HEK293 (cell line): ENCODE results near the gene CENPT.

Experiments
- CTCF ChIA-PET: fragments of 350-600 bp; formaldehyde crosslinking; extraction: SDS; loops from one replicate; lab custom pipeline; 2021; ENCODE audit warnings: antibody characterized with exemption; lab: Yijun Ruan, JAX
- POLR2A ChIA-PET: fragments of 300-600 bp; formaldehyde crosslinking; extraction: SDS; loops from one replicate; lab custom pipeline; 2020; ENCODE audit warnings: antibody characterized with exemption, inconsistent platforms; lab: Yijun Ruan, JAX
- H3K27ac ChIP-seq: fragments of 200-500 bp; sonication (Bioruptor generic); 2 replicates; pipeline ENCODE4 v1.5.1; 2014; ENCODE audit warnings: low read depth, low read length, control low read depth, inconsistent platforms; ENCODE audit errors: extremely low read depth
- H3K36me3 ChIP-seq, 2 experiments: fragments of 200-500 bp in 1 of 2; sonication (Bioruptor generic) in 1 of 2; 1 replicate in 1 of 2; 2 replicates in 1 of 2; pipeline ENCODE4 v1.5.1; 2014 to 2017; ENCODE audit warnings: inconsistent platforms in 2 of 2, low read length in 2 of 2; ENCODE audit not compliant: control insufficient read depth in 2 of 2, insufficient read depth in 1 of 2
- H3K4me1 ChIP-seq: fragments of 200-500 bp; sonication (Bioruptor generic); 2 replicates; pipeline ENCODE4 v1.5.1; 2014; ENCODE audit warnings: mild to moderate bottlenecking, low read length, inconsistent platforms; ENCODE audit not compliant: control insufficient read depth, insufficient read depth
- H3K4me3 ChIP-seq: 2 replicates; pipeline ENCODE4 v1.5.1; 2011; ENCODE audit warnings: low read depth, mild to moderate bottlenecking, control low read depth, low read length, moderate library complexity
- H3K9me3 ChIP-seq: fragments of 200-500 bp; sonication (Bioruptor generic); 2 replicates; pipeline ENCODE4 v1.5.1; 2014; ENCODE audit warnings: low read depth, low read length, inconsistent platforms; ENCODE audit not compliant: control insufficient read depth, insufficient read depth
- SCRT1 ChIP-seq: fragments of 450-650 bp; formaldehyde crosslinking; IDR thresholded peaks from 2 replicates; pipeline ENCODE4 v1.5.1; 2016; ENCODE audit warnings: missing biosample characterization, missing genetic modification characterization, borderline replicate concordance
- SCRT2 ChIP-seq: fragments of 450-650 bp; formaldehyde crosslinking; IDR thresholded peaks from 2 replicates; pipeline ENCODE4 v1.5.1; 2016; ENCODE audit warnings: missing biosample characterization, missing genetic modification characterization
- ZNF133 ChIP-seq: fragments of 450-650 bp; formaldehyde crosslinking; IDR thresholded peaks from 2 replicates; pipeline ENCODE4 v1.5.1; 2016; ENCODE audit warnings: missing biosample characterization, missing genetic modification characterization
- ZNF18 ChIP-seq: fragments of 450-650 bp; formaldehyde crosslinking; IDR thresholded peaks from 2 replicates; pipeline ENCODE4 v1.5.1; 2016; ENCODE audit warnings: missing biosample characterization, missing genetic modification characterization
- ZNF202 ChIP-seq: fragments of 450-650 bp; formaldehyde crosslinking; IDR thresholded peaks from 2 replicates; pipeline ENCODE4 v1.5.1; 2016; ENCODE audit warnings: missing biosample characterization, missing genetic modification characterization, borderline replicate concordance
- ZNF510 ChIP-seq: fragments of 450-650 bp; formaldehyde crosslinking; IDR thresholded peaks from 2 replicates; pipeline ENCODE4 v1.5.1; 2018; ENCODE audit warnings: mild to moderate bottlenecking, missing genetic modification characterization, missing biosample characterization; ENCODE audit not compliant: insufficient replicate concordance
- ZNF623 ChIP-seq: fragments of 450-650 bp; formaldehyde crosslinking; IDR thresholded peaks from 2 replicates; pipeline ENCODE4 v1.5.1; 2016; ENCODE audit warnings: missing biosample characterization, missing genetic modification characterization
- ZNF626 ChIP-seq: fragments of 450-650 bp; sonication (Bioruptor Pico); formaldehyde crosslinking; IDR thresholded peaks from 2 replicates; pipeline ENCODE4 v1.5.1; 2018; ENCODE audit warnings: missing biosample characterization, missing genetic modification characterization, inconsistent platforms
- ZSCAN16 ChIP-seq: fragments of 450-650 bp; formaldehyde crosslinking; IDR thresholded peaks from 2 replicates; pipeline ENCODE4 v1.5.1; 2016; ENCODE audit warnings: missing biosample characterization, missing genetic modification characterization
- TF ChIP-seq, protein P1 (sequence below): fragments of 450-650 bp; formaldehyde crosslinking; IDR thresholded peaks from 2 replicates; pipeline ENCODE4 v1.5.1; 2016; ENCODE audit warnings: missing biosample characterization, missing genetic modification characterization
- TF ChIP-seq, protein P2 (sequence below): fragments of 450-650 bp; formaldehyde crosslinking; IDR thresholded peaks from 2 replicates; pipeline ENCODE4 v1.5.1; 2016; ENCODE audit warnings: missing biosample characterization, missing genetic modification characterization
- TF ChIP-seq, protein P3 (sequence below): fragments of 450-650 bp; formaldehyde crosslinking; IDR thresholded peaks from 2 replicates; pipeline ENCODE4 v1.5.1; 2016; ENCODE audit warnings: missing biosample characterization, missing genetic modification characterization

CENPT gene

GRCh38 chr16:67862623-67863583 is 15.4 kb upstream of the CENPT start:
- H3K36me3 ChIP-seq: peaks cover 22 to 78% of the 10 kb centered on the region in 2 experiments; a peak in 2 of 3 replicates
- CTCF ChIA-PET: interaction anchor here (2.7 kb wide), 2 partner anchors 46 to 190 kb away, joined by 9 to 13 read pairs; no protein-coding TSS in a partner anchor
- TF ChIP-seq, protein P1, sequence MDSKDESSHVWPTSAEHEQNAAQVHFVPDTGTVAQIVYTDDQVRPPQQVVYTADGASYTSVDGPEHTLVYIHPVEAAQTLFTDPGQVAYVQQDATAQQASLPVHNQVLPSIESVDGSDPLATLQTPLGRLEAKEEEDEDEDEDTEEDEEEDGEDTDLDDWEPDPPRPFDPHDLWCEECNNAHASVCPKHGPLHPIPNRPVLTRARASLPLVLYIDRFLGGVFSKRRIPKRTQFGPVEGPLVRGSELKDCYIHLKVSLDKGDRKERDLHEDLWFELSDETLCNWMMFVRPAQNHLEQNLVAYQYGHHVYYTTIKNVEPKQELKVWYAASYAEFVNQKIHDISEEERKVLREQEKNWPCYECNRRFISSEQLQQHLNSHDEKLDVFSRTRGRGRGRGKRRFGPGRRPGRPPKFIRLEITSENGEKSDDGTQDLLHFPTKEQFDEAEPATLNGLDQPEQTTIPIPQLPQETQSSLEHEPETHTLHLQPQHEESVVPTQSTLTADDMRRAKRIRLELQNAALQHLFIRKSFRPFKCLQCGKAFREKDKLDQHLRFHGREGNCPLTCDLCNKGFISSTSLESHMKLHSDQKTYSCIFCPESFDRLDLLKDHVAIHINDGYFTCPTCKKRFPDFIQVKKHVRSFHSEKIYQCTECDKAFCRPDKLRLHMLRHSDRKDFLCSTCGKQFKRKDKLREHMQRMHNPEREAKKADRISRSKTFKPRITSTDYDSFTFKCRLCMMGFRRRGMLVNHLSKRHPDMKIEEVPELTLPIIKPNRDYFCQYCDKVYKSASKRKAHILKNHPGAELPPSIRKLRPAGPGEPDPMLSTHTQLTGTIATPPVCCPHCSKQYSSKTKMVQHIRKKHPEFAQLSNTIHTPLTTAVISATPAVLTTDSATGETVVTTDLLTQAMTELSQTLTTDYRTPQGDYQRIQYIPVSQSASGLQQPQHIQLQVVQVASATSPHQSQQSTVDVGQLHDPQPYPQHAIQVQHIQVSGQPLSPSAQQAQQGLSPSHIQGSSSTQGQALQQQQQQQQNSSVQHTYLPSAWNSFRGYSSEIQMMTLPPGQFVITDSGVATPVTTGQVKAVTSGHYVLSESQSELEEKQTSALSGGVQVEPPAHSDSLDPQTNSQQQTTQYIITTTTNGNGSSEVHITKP (tag by site-specific recombination): peak; percentile 28; the same call in 1 of the 2 replicates
- TF ChIP-seq ZNF18: no peak
- TF ChIP-seq ZNF623 (tag by site-specific recombination): peak; percentile 54
- peak; percentile 76 for TF ChIP-seq SCRT2 (tag by site-specific recombination)
- TF ChIP-seq, protein P2, sequence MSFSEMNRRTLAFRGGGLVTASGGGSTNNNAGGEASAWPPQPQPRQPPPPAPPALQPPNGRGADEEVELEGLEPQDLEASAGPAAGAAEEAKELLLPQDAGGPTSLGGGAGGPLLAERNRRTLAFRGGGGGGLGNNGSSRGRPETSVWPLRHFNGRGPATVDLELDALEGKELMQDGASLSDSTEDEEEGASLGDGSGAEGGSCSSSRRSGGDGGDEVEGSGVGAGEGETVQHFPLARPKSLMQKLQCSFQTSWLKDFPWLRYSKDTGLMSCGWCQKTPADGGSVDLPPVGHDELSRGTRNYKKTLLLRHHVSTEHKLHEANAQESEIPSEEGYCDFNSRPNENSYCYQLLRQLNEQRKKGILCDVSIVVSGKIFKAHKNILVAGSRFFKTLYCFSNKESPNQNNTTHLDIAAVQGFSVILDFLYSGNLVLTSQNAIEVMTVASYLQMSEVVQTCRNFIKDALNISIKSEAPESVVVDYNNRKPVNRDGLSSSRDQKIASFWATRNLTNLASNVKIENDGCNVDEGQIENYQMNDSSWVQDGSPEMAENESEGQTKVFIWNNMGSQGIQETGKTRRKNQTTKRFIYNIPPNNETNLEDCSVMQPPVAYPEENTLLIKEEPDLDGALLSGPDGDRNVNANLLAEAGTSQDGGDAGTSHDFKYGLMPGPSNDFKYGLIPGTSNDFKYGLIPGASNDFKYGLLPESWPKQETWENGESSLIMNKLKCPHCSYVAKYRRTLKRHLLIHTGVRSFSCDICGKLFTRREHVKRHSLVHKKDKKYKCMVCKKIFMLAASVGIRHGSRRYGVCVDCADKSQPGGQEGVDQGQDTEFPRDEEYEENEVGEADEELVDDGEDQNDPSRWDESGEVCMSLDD (tag by site-specific recombination): no peak
- H3K4me3 ChIP-seq: no peak overlapping the region
- H3K9me3 ChIP-seq: no peaks in the 10 kb centered on the region
- POLR2A ChIA-PET: interaction anchor here (0.6 to 1.2 kb wide), 3 partner anchors 9 to 22 kb away, joined by 3 to 6 read pairs (median 3); partner anchors contain the start of genes NRN1L and NUTF2
- peak overlapping the region; percentile 40; the same call in 1 of the 2 replicates for H3K27ac ChIP-seq
- peaks cover 3% of the 10 kb centered on the region; the same call in 1 of the 2 replicates for H3K4me1 ChIP-seq

DNA sequence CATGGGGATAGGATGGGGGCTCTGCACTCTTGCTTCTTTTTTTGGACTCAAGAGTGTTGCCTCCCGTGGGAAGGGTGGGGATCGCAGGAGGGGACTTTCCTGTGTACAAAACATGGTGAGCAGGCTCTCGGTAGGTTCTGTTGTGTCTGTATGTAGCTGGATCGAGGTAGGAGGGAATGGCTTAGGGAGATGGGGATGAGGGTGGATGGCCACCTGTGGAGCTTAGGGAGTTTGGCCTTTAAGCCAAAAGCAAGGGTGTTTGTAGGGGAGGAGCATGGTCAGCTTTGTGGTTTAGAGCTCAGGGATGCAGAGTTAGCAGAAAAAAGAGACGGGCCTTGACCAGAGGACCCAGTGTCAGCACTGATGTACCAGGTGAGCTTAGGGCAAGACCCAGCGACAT is 14.4 kb upstream of the CENPT start:
- ChIA-PET CTCF (interaction anchor here (1.0 to 2.7 kb wide), 4 partner anchors 22 to 189 kb away, joined by 3 to 13 read pairs (median 6); no protein-coding TSS in a partner anchor), POLR2A (interaction anchor here (1.0 to 1.2 kb wide), 3 partner anchors 10 to 15 kb away, joined by 3 to 6 read pairs (median 3); partner anchors contain the start of gene NUTF2)
- TF ChIP-seq SCRT2 (tag by site-specific recombination) (peak; percentile 94), ZNF202 (tag by site-specific recombination) (no peak), ZSCAN16 (tag by site-specific recombination) (no peak), ZNF510 (tag by site-specific recombination) (no peak), ZNF133 (tag by site-specific recombination) (no peak), SCRT1 (tag by site-specific recombination) (peak; percentile 74; the same call in 1 of the 2 replicates), ZNF626 (tag by site-specific recombination) (no peak)
- TF ChIP-seq, protein P3, sequence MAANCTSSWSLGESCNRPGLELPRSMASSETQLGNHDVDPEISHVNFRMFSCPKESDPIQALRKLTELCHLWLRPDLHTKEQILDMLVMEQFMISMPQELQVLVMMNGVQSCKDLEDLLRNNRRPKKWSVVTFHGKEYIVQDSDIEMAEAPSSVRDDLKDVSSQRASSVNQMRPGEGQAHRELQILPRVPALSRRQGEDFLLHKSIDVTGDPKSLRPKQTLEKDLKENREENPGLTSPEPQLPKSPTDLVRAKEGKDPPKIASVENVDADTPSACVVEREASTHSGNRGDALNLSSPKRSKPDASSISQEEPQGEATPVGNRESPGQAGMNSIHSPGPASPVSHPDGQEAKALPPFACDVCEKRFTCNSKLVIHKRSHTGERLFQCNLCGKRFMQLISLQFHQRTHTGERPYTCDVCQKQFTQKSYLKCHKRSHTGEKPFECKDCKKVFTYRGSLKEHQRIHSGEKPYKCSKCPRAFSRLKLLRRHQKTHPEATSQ (tag by site-specific recombination): no peak
- no peak overlapping the region for H3K4me3 ChIP-seq
- H3K9me3 ChIP-seq: no peaks in the 10 kb centered on the region
- peaks cover 15 to 75% of the 10 kb centered on the region in 2 experiments; a peak in 2 of 3 replicates for H3K36me3 ChIP-seq
- no peak overlapping the region for H3K27ac ChIP-seq
- H3K4me1 ChIP-seq: peaks cover 9% of the 10 kb centered on the region
